ENCODE data around the gene GYG1.

The GYG1 gene

DNA sequence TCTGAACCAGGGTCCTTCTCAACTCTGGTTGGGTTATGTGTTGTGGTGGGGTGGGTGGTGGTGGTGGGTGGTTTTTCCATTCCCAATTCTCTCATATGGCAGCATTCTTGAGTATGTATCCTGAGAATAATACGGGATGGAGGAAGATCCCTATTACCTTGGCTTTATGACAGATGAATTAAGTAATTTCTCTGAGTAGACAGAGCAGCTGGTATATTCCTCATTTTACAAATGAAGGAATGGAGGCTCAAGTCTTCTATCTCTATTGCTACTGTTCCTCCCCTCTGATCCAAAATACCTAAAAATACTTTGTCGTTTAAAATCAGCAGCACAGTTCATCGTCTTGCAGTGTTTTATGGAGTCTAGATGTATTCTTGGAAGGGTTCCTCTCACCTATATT, 10.4 kb downstream of the GYG1 start:
- Mint-ChIP-seq H3K27ac (no peak overlapping the region), H3K4me3 (no peak overlapping the region), H3K27me3 (no peaks in the 10 kb centered on the region), H3K36me3 (ENCODE audit: low read depth) (peaks cover 55% of the 10 kb centered on the region), H3K9me3 (no peaks in the 10 kb centered on the region), H3K4me1 (ENCODE audit: low read depth) (peaks cover 28% of the 10 kb centered on the region)

DNA sequence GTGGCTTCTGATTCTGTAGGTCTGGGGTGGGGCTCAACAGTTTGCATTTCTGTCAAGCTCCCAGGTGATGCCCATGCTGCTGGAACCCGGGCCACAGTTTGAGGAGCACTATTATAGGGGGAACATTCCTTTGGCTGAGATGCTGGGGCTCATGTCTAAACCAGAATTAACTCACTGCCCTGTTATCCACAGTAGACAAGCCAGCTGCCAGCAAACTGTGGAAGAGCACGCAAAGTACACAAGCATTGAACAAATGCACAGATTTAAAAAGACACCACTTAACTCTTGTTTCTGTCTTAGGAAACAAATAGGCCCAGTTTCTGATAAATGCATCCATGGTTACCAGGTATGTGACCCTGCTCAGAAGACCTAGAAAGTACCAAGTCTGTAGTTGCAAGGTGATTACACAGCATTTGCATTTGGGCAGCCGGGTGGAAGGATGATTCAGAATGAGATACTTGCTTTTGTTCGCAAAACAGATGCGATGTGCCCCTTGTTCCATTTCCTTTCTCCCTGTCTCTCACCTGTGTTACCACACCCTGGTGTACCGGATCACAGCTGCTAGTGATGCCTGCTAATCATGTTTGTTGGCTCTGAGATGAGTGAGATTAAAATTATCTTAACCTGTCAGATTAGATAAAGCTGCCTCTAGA, 12.4 kb downstream of the GYG1 start:
- Mint-ChIP-seq H3K9me3 (no peaks in the 10 kb centered on the region), H3K27me3 (no peaks in the 10 kb centered on the region), H3K4me1 (ENCODE audit: low read depth) (peaks cover 19% of the 10 kb centered on the region), H3K4me3 (no peak overlapping the region), H3K27ac (no peak overlapping the region), H3K36me3 (ENCODE audit: low read depth) (peaks cover 60% of the 10 kb centered on the region)

DNA sequence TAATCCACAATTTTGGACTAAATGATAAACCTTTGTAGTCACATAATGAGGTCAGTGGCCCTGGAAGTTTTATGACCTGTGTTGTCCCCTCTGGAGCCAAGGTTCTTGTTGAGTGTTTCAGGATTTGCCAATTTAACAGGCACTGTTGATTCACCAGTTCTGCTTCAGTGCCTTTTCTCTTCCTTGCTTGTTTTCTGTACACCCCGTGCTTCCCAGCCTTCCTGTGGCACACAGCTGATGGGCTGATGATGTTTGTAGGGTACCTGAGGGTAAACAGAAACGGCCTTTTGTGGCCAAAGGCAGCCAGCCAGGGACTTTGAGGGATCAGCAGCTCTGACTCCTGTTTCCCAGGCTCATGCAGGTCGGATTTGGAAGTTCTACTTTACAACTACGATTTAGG, 13.3 kb downstream of the GYG1 start:
- Mint-ChIP-seq H3K36me3 (ENCODE audit: low read depth) (peaks cover 59% of the 10 kb centered on the region), H3K9me3 (no peaks in the 10 kb centered on the region)

DNA sequence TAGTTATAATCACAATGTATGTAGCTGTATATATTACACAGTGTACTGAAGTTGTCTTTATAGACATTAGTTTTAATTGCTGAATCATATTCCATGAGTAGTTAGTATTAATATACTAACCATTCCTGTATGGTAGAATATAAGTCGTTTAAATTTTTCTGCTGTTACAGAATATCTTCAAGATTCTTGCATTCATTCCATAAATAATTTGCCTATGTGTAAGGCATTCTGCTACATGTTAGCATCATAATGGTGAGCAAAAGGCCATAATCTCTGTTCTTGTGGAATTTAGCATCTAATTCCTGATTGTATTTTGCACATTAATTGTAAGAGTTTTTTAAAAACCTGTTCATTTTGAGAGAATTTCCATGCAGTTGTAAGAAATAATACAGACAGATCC, 14.1 kb downstream of the GYG1 start:
- Mint-ChIP-seq H3K9me3 (no peaks in the 10 kb centered on the region), H3K4me3 (no peak overlapping the region), H3K4me1 (ENCODE audit: low read depth) (peaks cover 13% of the 10 kb centered on the region), H3K36me3 (ENCODE audit: low read depth) (peaks cover 58% of the 10 kb centered on the region), H3K27ac (no peak overlapping the region), H3K27me3 (no peaks in the 10 kb centered on the region)

More for the DNA sequence above, 13.3 kb downstream of the GYG1 start:
- no peaks in the 10 kb centered on the region for H3K27me3 Mint-ChIP-seq
- H3K27ac Mint-ChIP-seq, result no peak overlapping the region
- H3K4me1 Mint-ChIP-seq (ENCODE audit: low read depth), result peaks cover 14% of the 10 kb centered on the region
- no peak overlapping the region for H3K4me3 Mint-ChIP-seq

DNA sequence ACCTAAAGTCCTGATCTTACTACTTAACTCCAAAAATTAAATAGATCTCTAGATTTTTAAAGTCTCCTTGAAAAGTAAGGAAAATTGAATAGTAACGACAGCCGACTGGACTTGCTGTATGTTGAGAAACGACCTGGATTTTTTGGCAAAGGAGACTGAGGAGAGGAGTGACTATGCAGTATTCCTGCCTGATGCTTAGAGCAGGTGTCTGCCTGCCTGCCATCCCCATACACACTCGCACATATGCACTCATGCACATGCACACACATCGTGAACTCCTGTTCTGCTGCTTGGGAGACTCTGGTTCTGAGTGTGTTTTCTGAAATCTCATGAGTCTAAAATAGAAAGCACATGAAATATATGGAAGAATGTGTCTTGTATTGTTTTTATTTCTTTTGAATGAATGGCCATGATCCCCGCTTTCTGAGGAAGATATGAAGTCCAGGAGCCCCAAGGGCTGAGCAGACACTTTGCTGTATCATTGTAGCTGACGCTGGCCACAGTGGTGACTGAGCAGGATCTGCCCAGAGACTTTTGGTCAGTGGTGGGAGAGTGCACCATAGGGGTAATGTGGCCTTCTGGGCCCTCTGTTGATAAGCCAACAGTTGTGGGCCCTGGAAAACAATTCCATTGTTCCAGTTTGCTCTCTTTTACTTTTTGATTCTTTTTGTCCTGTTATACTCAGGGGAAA, 16.4 kb downstream of the GYG1 start:
- H3K27ac Mint-ChIP-seq, result no peak overlapping the region
- H3K36me3 Mint-ChIP-seq (ENCODE audit: low read depth), result peaks cover 65% of the 10 kb centered on the region
- no peaks in the 10 kb centered on the region for H3K27me3 Mint-ChIP-seq
- no peak overlapping the region for H3K4me3 Mint-ChIP-seq
- H3K9me3 Mint-ChIP-seq, result no peaks in the 10 kb centered on the region
- H3K4me1 Mint-ChIP-seq (ENCODE audit: low read depth), result peaks cover 13% of the 10 kb centered on the region

DNA sequence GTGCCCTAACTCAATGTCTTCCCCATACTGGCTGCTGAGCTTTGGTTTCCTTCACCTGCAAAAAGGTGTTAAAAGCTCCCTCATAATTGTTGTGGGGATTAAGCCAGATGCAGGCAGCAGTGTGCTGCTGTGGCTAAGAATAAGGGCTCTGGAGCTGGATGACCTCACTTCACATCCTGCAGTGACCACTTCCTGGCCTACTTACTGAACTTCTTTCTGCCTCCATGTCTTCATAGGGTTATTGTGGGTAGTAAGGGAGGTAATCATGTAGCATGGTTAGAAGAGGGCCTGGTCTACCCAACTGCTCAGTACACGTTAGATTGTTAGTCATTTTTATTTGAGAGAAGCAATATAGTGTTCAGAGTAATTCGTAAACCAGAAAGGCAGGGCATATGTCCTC, 18.4 kb downstream of the GYG1 start:
- H3K4me1 Mint-ChIP-seq (ENCODE audit: low read depth), result peaks cover 6% of the 10 kb centered on the region
- peaks cover 70% of the 10 kb centered on the region for H3K36me3 Mint-ChIP-seq (ENCODE audit: low read depth)
- no peak overlapping the region for H3K4me3 Mint-ChIP-seq
- no peaks in the 10 kb centered on the region for H3K27me3 Mint-ChIP-seq
- no peaks in the 10 kb centered on the region for H3K9me3 Mint-ChIP-seq
- H3K27ac Mint-ChIP-seq, result peak overlapping the region; percentile 29

DNA sequence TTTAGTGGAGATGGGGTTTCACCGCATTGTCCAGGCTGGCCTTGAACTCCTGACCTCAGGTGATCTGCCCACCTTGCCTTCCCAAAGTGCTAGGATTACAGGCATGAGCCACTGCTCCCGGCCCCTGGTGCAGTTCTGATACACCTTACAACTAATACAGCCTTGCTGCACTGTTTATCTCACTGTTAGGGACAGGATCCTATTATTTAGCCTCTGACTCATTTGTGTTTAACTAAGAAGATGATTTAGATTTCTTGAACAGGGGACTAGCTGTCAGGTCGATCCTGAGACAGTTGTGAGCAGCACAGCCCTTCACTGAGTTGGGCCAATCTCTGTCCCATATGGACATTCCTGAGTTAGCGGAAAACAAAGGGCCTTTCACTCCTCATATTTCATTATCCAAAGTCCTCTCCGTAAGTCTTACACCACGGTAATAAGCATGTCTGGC, 19.2 kb downstream of the GYG1 start:
- Mint-ChIP-seq H3K27me3 (no peaks in the 10 kb centered on the region), H3K9me3 (no peaks in the 10 kb centered on the region), H3K27ac (no peak overlapping the region), H3K4me3 (no peak overlapping the region), H3K36me3 (ENCODE audit: low read depth) (peaks cover 75% of the 10 kb centered on the region), H3K4me1 (ENCODE audit: low read depth) (peaks cover 6% of the 10 kb centered on the region)

DNA sequence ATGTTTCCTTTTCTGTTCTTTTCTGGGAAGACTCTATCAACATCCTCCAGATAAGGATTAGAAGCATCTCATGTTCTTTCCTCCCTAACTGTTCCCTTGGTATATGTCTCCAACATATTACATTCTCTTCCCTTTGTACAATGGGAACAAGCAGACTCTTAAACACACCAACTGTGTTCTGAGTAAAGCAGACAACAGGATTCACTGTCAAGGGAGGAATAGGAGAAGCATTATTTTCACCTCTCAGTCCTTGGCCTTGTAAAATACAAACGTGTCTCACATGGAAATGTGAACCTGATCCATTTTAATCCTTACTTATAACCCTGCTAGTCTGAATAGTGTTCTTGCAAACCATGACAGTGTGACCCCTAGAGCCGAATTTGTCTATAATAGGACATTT, 19.6 kb downstream of the GYG1 start:
- H3K4me3 Mint-ChIP-seq, result no peak overlapping the region
- H3K27me3 Mint-ChIP-seq, result no peaks in the 10 kb centered on the region
- H3K27ac Mint-ChIP-seq, result no peak overlapping the region
- H3K9me3 Mint-ChIP-seq, result no peaks in the 10 kb centered on the region
- H3K4me1 Mint-ChIP-seq (ENCODE audit: low read depth), result peaks cover 6% of the 10 kb centered on the region
- peaks cover 74% of the 10 kb centered on the region for H3K36me3 Mint-ChIP-seq (ENCODE audit: low read depth)

DNA sequence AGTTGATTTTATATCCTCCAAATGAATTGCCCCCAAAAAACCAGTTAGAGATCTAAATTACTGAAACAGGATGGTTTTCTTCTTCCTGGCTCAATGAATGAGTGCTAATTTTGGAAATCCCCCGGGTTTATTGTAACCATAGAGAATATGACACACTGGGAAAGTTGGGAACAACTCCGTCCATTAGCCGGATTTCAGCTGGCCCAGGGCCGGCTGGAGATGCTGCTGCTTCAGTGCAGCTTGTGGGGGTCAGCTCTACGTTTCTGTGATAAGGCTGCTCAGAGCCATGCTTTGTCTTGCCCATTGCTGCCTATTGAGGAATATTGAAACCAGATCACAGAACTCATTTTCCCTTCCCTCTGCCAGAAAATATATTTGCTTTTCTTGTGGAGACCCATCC, 20.3 kb downstream of the GYG1 start:
- peaks cover 6% of the 10 kb centered on the region for H3K4me1 Mint-ChIP-seq (ENCODE audit: low read depth)
- no peaks in the 10 kb centered on the region for H3K9me3 Mint-ChIP-seq
- H3K4me3 Mint-ChIP-seq, result no peak overlapping the region
- H3K27ac Mint-ChIP-seq, result no peak overlapping the region
- no peaks in the 10 kb centered on the region for H3K27me3 Mint-ChIP-seq
- H3K36me3 Mint-ChIP-seq (ENCODE audit: low read depth), result peaks cover 69% of the 10 kb centered on the region

DNA sequence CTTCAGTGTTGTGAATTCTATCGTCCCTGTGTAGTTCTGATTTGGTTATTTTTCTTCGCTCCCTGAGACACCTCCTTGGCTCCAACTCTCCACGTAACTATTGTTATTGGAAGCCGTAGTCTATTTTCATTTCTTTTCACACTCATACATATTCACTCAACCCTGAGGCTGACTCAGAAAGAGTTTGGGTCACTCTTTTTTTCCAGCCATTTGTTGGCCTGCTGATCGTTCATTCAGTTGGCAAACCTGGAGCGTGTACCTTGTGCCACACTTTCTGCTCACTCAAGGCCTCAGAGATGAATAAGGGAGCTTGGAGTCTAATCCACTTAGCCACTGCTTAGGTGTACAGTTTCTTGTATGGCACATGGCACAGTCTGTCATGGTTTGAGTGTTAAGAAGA, 22.4 kb downstream of the GYG1 start:
- Mint-ChIP-seq H3K27ac (no peak overlapping the region), H3K4me1 (ENCODE audit: low read depth) (peaks cover 9% of the 10 kb centered on the region), H3K27me3 (no peaks in the 10 kb centered on the region), H3K36me3 (ENCODE audit: low read depth) (peaks cover 57% of the 10 kb centered on the region), H3K4me3 (no peak overlapping the region), H3K9me3 (no peaks in the 10 kb centered on the region)

DNA sequence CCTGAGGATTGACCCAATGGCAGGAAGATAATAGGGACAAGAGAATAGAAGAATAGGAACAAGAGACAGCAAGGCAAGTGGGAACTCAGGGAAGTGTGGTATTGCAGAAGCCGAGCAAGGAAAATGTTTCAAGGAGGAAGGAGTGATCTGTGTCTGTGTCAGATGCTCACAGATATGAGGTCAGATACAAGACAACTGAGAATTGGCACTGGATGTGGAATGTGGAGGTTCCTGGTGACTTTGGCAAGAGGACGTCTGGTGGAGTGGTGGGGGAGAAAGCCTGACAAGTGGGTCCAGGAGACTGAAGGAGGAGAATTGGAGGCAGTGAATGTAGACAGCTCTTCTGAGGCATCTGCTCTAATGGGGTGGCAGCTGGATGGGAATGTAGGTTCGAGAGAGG, 24.1 kb downstream of the GYG1 start:
- Mint-ChIP-seq H3K36me3 (ENCODE audit: low read depth) (peaks cover 52% of the 10 kb centered on the region), H3K9me3 (no peaks in the 10 kb centered on the region), H3K4me1 (ENCODE audit: low read depth) (peaks cover 7% of the 10 kb centered on the region), H3K27ac (peak overlapping the region; percentile 36), H3K27me3 (no peaks in the 10 kb centered on the region), H3K4me3 (no peak overlapping the region)

DNA sequence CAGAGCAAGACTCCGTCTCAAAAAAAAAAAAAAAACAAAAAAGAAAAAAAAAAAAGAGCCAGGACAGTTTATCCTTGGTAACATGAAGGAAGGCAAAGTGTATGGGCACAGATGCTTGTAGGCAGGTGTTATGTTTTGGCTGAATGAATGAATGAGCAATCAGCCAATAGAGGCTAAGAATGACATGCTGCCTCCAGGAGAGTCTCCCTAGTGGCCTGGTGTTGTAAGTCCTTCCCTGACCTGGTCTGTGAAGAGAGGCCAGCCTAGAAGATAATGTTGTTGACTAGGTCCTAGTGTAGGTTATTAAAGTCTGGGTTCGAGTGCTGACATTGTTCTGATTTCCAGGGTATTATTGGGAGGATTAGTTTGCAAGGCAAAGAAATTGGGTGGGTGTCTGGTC, 24.9 kb downstream of the GYG1 start:
- H3K9me3 Mint-ChIP-seq, result no peaks in the 10 kb centered on the region
- no peak overlapping the region for H3K27ac Mint-ChIP-seq
- H3K36me3 Mint-ChIP-seq (ENCODE audit: low read depth), result peaks cover 50% of the 10 kb centered on the region
- H3K27me3 Mint-ChIP-seq, result no peaks in the 10 kb centered on the region
- H3K4me1 Mint-ChIP-seq (ENCODE audit: low read depth), result peaks cover 15% of the 10 kb centered on the region
- no peak overlapping the region for H3K4me3 Mint-ChIP-seq

DNA sequence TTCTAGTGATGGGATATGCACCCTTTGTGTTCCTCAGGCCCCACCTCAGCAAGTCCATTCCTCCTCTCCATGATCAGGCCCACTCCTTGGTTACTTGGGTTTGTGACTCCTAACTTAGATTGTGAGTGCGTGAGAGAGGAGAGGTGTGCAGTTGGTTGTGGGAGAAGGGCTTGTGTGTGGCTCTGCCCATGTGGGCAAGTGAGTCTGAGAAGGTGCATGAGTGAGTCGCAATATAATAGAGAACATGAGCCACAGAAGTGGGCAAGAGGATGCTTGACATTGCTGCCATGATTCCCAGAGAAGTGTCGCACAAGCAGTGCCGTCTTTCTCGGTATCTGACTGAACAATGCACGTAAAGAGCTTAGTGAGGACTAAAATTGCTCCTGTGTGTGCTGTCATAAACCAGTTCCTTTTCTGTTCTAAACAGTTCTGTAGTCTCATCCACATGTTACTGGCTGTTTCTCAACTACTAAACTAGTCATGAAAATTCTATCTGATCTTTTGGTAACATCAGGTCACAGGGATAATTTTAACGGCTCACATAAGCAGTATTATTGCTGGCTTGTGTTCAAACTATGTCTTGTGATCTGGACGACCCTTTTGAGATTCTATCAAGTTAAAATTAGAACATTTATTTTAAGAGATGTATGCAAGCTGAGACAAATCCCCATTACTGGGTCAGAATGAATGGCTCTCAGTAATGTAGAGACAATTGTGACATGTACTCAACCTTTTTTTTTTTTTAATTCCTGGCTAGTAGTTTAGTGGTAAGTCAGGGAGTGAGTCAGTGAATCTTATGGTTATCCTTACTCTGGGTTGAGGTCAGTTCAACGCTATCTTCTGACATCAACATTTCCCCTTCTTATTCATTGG, 25.6 kb downstream of the GYG1 start:
- H3K9me3 Mint-ChIP-seq, result no peaks in the 10 kb centered on the region

DNA sequence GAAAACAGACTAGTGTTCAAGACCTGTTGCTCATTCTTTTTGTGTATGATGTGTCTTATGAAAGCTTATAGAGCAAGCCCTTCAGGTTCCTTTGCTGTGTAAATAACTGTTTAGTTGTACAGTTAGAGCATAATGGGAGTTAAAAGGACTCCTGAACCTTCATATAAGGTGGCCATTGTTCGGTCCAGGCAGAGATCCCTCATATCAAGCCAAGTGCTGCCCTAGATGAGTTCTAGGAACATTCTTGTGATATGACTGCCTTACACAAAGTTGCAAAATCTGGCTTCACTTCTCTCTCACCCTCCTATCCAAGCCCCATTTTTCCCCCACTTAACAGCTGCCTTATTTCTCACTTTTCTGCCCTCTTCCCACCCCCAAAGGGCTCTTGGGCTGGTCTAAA, 26.9 kb downstream of the GYG1 start:
- no peaks in the 10 kb centered on the region for H3K27me3 Mint-ChIP-seq
- no peak overlapping the region for H3K4me3 Mint-ChIP-seq
- H3K27ac Mint-ChIP-seq, result no peak overlapping the region
- H3K9me3 Mint-ChIP-seq, result no peaks in the 10 kb centered on the region
- peaks cover 15% of the 10 kb centered on the region for H3K4me1 Mint-ChIP-seq (ENCODE audit: low read depth)
- peaks cover 50% of the 10 kb centered on the region for H3K36me3 Mint-ChIP-seq (ENCODE audit: low read depth)

More for the DNA sequence above, 25.6 kb downstream of the GYG1 start:
- Mint-ChIP-seq H3K4me1 (ENCODE audit: low read depth) (peaks cover 15% of the 10 kb centered on the region), H3K36me3 (ENCODE audit: low read depth) (peaks cover 49% of the 10 kb centered on the region), H3K27ac (peak overlapping the region; percentile 45), H3K27me3 (no peaks in the 10 kb centered on the region), H3K4me3 (no peak overlapping the region)

DNA sequence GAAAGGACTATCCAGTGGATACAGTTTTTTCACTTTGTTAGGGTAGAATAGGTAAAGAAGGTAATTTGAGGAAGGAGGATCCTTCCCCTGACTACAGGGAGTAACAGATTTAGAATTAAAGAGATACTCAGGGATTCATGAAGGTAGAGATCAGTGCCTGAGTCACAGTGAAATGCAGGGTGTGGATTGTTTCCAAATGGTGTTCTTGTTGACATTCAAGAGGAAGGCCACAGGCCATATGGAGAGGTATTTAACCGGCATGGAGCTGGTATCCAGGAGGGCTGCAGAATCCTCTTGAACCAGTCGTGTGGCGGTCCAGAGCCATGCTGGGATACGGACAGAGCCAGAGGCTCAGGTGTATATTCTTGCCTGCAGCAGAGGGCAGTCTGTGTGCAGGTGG, 28.2 kb downstream of the GYG1 start:
- no peak overlapping the region for H3K4me3 Mint-ChIP-seq
- H3K27ac Mint-ChIP-seq, result no peak overlapping the region
- H3K9me3 Mint-ChIP-seq, result peaks cover 1% of the 10 kb centered on the region
- peaks cover 15% of the 10 kb centered on the region for H3K4me1 Mint-ChIP-seq (ENCODE audit: low read depth)
- no peaks in the 10 kb centered on the region for H3K27me3 Mint-ChIP-seq
- H3K36me3 Mint-ChIP-seq (ENCODE audit: low read depth), result peaks cover 51% of the 10 kb centered on the region
